SHP77 (cell line): Measurements from ENCODE around the gene PGAM2.

Experiments
- DNase-seq, 2 experiments: peaks; one replicate each; lab custom pipeline; 2025; lab: John Stamatoyannopoulos, UW

PGAM2 gene

GRCh38 chr7:44082541-44083207 is 17.3 kb upstream of the PGAM2 start:
- peak; percentile 99 to 100 for DNase-seq

GRCh38 chr7:44081266-44081748 is 15.9 kb upstream of the PGAM2 start:
- DNase-seq: peak in 1 of 2 experiments; percentile 20

- no peak for DNase-seq
These were observed 15.4 kb upstream of the PGAM2 start for GRCh38 chr7:44080686-44081265.

GRCh38 chr7:44080118-44080517 is 14.8 kb upstream of the PGAM2 start:
- no peak for DNase-seq

GRCh38 chr7:44079331-44080021 is 14.1 kb upstream of the PGAM2 start:
- no peak for DNase-seq

- DNase-seq: no peak
These were observed 13.2 kb upstream of the PGAM2 start for GRCh38 chr7:44078521-44078920.

GRCh38 chr7:44077681-44078091 is 12.3 kb upstream of the PGAM2 start:
- DNase-seq: no peak

- no peak for DNase-seq
These were observed 11.7 kb upstream of the PGAM2 start for GRCh38 chr7:44077061-44077460.

- DNase-seq: no peak
These were observed 10.9 kb upstream of the PGAM2 start for GRCh38 chr7:44076101-44076895.

- no peak for DNase-seq
These were observed 10.1 kb upstream of the PGAM2 start for GRCh38 chr7:44075296-44076075.

GRCh38 chr7:44074349-44074695 is 9.0 kb upstream of the PGAM2 start:
- DNase-seq: no peak

- DNase-seq: no peak
These were observed 8.4 kb upstream of the PGAM2 start for GRCh38 chr7:44073664-44074348.

GRCh38 chr7:44072364-44073231 is 7.2 kb upstream of the PGAM2 start:
- DNase-seq: peak; percentile 89 to 90

GRCh38 chr7:44071726-44072363 is 6.5 kb upstream of the PGAM2 start:
- no peak for DNase-seq

- DNase-seq: peak; percentile 38 to 41
These were observed 2.7 kb upstream of the PGAM2 start for GRCh38 chr7:44068054-44068453.

GRCh38 chr7:44067064-44067951 is 1.9 kb upstream of the PGAM2 start:
- no peak for DNase-seq

- no peak for DNase-seq
These were observed 1.2 kb upstream of the PGAM2 start for GRCh38 chr7:44066494-44067063.

- DNase-seq: no peak
These were observed 719 bp upstream of the PGAM2 start for GRCh38 chr7:44066111-44066460.
